Panc1 (cell line): ENCODE measurements around the gene PMF1.

ENCODE experiments used
- POLR2AphosphoS5 ChIP-seq: IDR thresholded peaks from 2 replicates; pipeline ENCODE4 v1.6.1; 2012; ENCODE audit warnings: mild to moderate bottlenecking, low read depth, low read length, moderate library complexity
- TF ChIP-seq, protein P1 (sequence below): fragments of 450-650 bp; IDR thresholded peaks from 2 replicates; pipeline ENCODE4 v1.5.1; 2017; ENCODE audit warnings: mild to moderate bottlenecking

DNA sequence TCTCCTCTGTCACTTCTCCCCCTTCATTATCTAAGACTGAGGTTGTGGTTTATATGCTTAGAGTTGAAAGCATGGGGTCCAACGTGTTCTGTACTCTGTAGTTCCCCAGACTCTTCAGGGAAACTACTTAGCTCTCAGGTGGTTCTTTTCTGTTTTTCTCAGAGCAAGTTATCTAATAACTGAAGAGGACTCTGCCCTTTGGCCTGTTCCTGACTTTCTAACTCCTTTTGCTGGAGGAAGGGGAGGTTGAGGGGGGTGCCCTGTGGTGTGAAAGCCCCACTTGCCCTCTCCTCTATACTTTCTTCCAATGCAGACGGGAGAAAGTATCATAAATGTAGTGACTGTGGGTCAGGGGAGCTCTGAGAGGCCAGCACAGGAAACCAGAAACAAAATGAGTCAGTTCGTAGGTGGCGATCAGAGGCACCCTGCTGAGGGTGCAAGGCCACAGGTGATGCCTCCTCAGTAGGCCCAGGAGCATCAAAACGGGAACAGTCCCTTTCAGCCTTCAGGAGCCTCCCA, 13.9 kb upstream of the PMF1 start:
- TF ChIP-seq, protein P1, sequence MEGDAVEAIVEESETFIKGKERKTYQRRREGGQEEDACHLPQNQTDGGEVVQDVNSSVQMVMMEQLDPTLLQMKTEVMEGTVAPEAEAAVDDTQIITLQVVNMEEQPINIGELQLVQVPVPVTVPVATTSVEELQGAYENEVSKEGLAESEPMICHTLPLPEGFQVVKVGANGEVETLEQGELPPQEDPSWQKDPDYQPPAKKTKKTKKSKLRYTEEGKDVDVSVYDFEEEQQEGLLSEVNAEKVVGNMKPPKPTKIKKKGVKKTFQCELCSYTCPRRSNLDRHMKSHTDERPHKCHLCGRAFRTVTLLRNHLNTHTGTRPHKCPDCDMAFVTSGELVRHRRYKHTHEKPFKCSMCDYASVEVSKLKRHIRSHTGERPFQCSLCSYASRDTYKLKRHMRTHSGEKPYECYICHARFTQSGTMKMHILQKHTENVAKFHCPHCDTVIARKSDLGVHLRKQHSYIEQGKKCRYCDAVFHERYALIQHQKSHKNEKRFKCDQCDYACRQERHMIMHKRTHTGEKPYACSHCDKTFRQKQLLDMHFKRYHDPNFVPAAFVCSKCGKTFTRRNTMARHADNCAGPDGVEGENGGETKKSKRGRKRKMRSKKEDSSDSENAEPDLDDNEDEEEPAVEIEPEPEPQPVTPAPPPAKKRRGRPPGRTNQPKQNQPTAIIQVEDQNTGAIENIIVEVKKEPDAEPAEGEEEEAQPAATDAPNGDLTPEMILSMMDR, result no peak
- TF ChIP-seq POLR2AphosphoS5, result no peak
